HG03175 (cell line): Measurements from ENCODE around the gene PLEK.
"Not testable (repeated sequence)": the region's sequence is repeated elsewhere in the genome, so short reads cannot be mapped to it uniquely, and the experiment has no call there.

Experiments used
- ATAC-seq: cut with Tn5 transposase; IDR thresholded peaks from one replicate; pipeline ENCODE4 v1.9.1; 2021; ENCODE audit warnings: mild to moderate bottlenecking, moderate library complexity; ENCODE audit not compliant: unreplicated experiment

Gene PLEK

DNA sequence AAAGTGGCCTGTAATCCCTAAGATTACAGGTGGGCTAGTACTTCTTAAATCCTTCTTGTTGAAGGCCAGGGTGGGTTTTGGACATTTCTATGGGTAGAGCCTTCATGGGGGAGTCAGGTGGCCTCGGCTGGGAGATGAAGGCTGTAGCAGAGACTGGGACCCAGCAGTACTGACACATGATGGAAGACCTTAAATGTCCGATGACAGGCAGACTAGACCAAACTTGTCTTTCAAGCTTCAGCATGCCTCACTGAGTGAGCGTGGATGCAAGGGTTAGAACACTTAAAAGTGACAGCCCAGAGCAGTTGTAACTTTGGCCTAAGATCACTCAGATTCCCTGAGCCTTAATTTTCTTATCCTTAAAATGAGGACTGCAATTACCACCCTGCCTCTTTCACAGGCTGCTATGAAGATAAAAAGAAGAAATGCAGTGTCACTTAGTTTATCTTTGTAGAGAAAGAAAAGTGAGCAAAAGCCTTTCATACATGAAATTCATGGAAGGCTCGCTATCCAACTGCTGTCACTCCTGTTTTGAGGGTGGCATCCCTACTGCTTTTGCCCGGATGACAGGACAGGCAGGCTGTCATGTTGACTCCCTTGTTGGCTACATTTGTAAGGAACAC lies 19.5 kb downstream of the PLEK start:
- no peak for ATAC-seq

GRCh38 chr2:68385220-68385906 lies 20.3 kb downstream of the PLEK start:
- peak; percentile 69 for ATAC-seq

- no peak for ATAC-seq
These were observed 20.8 kb downstream of the PLEK start for GRCh38 chr2:68385907-68386287.

DNA sequence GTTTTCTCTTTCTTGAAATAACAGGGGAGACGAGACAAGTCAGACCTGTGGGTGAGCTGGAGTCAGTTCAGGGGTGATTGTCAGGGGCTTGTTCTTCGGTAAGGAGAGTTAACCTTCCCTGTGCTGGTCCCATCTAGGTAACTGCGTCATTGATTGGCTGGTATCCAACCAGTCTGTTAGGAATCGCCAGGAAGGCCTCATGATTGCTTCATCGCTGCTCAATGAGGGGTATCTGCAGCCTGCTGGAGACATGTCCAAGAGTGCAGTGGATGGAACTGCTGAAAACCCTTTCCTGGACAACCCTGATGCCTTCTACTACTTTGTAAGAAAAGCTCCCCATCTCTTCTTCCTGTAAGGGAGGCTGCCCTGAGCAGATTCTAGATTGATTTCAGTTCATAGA lies 21.3 kb downstream of the PLEK start:
- ATAC-seq = no peak

DNA sequence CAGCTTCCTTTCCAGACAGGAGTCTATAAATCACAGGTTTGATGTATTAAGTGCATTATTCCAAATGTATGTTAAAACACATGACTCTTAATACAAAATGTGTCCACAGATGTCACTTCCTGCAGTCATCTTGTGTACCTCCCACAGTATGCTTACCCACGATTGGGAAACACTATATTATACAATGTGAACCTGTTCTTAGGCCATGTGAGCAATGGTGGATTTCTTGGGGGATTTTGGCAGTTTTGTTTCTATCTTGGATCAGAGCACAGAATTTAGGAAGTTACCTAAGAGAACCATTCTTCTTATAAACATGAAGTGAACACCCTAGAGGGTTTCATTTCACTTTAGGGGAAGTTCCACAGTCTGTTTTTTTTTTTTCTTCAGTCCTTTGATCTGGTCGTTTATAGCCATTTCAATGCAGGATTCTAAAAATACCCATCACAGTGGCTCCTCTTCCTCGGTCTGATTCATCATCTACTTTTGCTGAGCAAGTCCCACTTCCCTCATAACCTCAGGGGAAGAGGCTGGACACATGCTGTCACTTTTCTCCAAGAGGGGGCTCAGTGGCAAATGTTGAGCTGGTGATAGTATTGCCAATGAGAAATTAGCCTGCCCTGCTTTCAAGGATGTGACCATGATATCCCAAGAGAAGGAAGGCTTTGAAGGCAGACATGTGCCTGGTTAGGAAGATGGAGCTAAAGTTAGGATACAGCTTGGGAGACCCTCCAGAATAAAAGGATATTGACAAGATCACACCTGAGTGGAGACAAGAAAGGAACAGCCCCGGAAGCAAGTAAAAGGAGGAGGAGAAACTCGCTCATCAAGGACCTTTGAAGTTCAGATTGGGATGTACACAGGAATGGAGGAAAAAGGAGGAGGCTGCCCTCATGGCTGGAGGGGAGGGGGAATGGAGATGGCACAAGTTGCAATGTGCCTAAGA lies 22.6 kb downstream of the PLEK start:
- peak; percentile 35 for ATAC-seq

- no peak for ATAC-seq
These were observed 23.3 kb downstream of the PLEK start for GRCh38 chr2:68388358-68388757.

GRCh38 chr2:68388772-68389171 lies 23.7 kb downstream of the PLEK start:
- no peak for ATAC-seq

GRCh38 chr2:68390114-68390513 lies 25.0 kb downstream of the PLEK start:
- no peak for ATAC-seq

DNA sequence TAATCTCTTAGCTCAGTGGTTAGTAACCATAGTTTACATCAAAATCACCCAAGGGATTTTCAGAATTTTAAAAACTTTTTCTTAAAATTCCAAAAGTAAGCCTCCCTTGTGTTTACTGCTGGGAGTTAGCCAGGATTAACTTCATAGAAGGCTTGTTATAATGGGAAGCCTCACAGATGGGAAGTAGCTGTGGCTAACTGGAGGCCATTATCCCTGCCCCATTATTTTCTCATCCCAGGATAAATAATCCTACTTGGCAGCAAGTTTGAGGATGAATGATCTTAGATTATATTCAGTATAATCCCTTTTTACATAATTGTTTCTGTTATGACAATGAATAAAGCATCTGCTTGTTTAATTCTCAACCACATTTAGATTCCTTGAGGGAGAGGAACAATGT lies 25.5 kb downstream of the PLEK start:
- ATAC-seq = no peak

DNA sequence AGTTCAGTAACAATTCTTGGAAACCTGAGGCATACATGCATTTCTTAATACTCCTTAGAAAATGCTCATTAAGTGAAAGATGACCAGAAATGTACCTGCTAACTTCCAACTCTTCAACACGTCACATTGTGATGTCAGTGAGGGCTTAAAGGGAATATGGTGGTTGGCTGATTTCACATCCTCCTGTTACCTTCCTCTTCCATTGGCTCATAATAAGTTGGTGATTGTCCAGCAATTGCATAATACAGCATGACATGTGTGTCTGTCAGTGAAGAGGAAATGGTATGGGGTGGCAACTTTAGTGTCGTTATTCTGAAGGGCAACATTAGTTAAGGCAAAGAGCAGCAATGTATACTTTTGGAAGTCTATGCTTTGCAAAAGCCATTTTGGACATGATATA lies 26.0 kb downstream of the PLEK start:
- ATAC-seq = no peak

DNA sequence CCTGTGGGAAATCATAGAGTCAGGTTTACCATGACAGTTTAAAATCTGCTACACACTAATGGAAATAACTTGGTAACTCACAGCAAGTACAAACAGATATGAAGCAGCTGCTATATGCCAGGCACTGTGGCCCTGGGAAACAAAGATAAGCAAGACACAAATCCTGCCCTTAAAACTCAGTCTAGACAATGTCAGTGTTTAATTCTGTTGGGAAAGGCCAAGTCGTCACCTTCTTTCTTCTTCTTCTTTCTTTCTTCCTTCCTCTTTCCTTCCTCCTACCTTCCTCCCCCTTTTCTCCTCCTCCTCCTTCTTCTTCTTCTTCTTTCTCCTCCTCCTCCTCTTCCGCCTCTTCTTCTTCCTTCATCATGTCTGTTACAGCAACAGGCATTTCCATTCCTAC lies 26.8 kb downstream of the PLEK start:
- no peak for ATAC-seq

- ATAC-seq = no peak
These were observed 31.0 kb downstream of the PLEK start for GRCh38 chr2:68396093-68396492.

DNA sequence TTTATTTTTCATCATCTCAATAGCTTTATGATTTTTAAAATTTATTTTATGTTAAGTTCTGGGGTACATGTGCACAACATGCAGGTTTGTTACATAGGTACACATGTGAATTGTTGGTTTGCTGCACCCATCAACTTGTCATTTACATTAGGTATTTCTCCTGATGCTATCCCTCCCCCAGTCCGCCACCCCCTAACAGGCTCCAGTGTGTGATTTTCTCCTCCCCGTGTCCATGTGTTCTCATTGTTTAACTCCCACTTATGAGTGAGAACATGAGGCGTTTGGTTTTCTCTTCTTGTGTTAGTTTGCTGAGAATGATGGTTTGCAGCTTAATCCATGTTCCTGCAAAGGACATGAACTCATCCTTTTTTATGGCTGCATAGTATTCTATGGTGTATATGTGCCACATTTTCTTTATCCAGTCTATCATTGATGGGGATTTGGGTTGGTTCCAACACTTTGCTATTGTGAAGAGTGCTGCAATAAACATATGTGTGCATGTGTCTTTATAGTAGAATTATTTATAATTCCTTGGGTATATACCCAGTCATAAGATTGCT lies 32.7 kb downstream of the PLEK start:
- not testable (repeated sequence) for ATAC-seq

DNA sequence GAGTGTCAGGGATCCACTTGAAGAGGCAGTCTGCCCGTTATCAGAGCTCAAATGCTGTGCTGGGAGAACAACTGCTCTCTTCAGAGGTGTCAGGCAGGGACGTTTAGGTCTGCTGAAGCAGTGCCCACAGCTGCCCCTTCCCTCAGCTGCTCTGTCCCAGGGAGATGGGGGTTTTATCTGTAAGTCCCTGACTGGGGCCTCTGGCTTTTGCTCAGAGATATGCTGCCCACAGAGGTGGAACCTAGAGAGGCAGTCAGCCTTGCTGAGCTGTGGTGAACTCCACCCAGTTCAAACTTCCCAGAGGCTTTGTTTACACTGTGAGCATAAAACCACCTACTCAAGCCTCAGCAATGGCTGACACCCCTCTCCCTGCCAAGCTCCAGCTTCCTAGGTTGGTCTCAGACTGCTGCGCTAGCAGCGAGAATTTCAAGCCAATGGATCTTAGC lies 38.1 kb downstream of the PLEK start:
- ATAC-seq = no peak

- ATAC-seq = no peak
These were observed 39.1 kb downstream of the PLEK start for GRCh38 chr2:68404164-68404563.

DNA sequence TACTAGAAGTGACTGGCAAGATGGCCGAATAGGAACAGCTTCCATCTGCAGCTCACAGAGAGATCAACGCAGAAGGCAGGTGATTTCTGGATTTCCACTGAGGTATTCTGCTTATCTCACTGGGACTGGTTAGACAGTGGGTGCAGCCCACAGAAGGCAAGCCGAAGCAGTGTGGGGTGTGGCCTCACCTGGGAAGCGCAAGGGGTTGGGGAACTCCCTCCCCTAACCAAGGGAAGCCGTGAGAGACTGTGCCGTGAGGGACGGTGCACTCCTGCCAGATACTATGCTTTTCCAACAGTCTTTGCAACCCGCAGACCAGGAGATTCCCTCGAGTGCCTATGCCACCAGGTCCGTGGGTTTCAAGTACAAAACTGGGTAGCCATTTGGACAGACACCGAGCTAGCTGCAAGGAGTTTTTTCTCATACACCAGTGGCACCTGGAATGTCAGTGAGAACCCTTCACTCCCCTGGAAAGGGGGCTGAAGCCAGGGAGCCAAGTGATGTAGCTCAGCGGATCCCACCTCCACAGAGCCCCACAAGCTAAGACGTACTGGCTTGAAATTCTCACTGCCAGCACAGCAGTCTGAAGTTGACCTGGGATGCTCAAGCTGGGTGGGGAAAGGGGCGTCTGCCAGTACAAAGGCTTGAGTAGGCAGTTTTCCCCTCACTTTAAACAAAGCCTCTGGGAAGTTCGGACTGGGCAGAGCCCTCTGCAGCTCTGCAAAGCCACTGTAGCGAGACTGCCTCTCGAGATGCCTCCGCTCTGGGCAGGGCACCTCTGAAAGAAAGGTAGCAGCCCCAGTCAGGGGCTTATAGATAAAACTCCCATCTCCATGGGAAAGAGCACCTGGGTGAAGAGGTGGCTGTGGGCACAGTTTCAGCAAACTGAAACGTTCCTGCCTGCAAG lies 40.1 kb downstream of the PLEK start:
- no peak for ATAC-seq

GRCh38 chr2:68411397-68412126 lies 46.5 kb downstream of the PLEK start:
- ATAC-seq = peak; percentile 95

GRCh38 chr2:68412127-68412819 lies 47.2 kb downstream of the PLEK start:
- peak; percentile 32 for ATAC-seq

DNA sequence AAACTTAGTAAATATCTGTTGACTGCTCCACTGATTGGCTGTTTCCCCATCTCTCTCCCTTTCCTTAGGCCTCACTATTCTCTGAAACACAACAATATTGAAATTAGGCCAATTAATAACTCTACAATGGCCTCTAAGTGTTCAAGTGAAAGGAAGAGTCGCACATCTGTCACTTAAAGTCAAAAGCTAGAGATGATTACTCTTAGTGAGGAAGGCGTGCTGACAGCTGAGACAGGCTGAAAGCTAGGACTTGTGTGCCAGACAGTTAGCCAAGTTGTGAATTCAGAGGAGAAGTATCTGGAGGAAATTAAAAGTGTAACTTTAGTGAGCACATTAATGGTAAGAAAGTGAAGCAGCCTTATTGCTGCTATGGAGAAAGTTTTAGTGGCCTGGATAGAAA lies 48.4 kb downstream of the PLEK start:
- ATAC-seq = no peak
